ENCODE data around the gene RAB5B.

DNA sequence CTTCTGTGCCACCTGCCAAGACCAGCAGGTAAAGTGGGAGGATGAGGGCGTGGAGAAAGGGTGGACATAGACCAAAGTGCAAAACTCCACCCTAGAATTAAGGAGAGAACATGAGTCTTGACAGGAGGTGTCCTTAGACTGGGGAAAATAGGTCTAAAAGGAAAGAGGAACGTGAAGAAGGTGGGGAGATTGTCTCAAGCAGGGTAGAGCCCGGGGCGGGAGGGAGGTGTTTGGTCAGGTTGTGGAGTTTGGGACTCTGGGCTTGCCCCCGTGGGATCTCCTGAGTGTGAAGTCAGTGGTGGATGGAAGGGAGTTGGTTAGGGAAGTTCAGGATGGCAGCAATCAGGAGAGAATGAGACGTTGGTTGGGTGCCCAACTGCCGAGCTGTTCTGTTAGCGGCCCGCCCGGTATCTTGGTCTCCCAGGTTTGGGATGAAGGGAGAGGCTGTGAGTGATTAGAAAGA is 42.5 kb upstream of the RAB5B start:
- TF ChIP-seq CTCF (IDR thresholded peaks at IDR 0.05 in 4 of 5, conservative IDR thresholded peaks at IDR 0.05 in 1 of 5) (no peak), POLR2A (IDR thresholded peaks at IDR 0.05) (no peak)
